Testis (tissue), 3 donors: ENCODE results near the gene SLC34A3. TPM values are rescaled to one million over a fixed set of nuclear protein-coding genes. Genes with fewer than 3 reads are reported as not detected.

Experiments used
- DNase-seq: peaks from one replicate; pipeline ENCODE4 v3.0.0-alpha.2; 2019
- H3K27ac ChIP-seq, 2 donors: fragments of 200-600 bp; sonication (generic); one replicate each; pipeline ENCODE4 v1.5.1; 2019
- H3K27me3 ChIP-seq: fragments of 200-600 bp; sonication (generic); one replicate; pipeline ENCODE4 v1.5.1; 2019
- H3K36me3 ChIP-seq: fragments of 200-600 bp; sonication (generic); one replicate; pipeline ENCODE4 v1.5.1; 2017; ENCODE audit warnings: low read depth; ENCODE audit errors: missing control alignments
- H3K4me1 ChIP-seq: fragments of 200-600 bp; sonication (generic); one replicate; pipeline ENCODE4 v1.5.1; 2019
- H3K4me3 ChIP-seq, 2 donors: fragments of 200-600 bp; sonication (generic); one replicate each; pipeline ENCODE4 v1.5.1; 2017 to 2019
- H3K9me3 ChIP-seq: fragments of 200-600 bp; sonication (generic); one replicate; pipeline ENCODE4 v1.5.1; 2017
- CTCF ChIP-seq, 3 experiments: fragments of 450-650 bp in 2 of 3; fragments of 200-600 bp in 1 of 3; sonication (generic) in 1 of 3; IDR thresholded peaks; one replicate each; pipeline ENCODE4 v1.5.1; 2016 to 2019; ENCODE audit warnings: antibody characterized with exemption in 3 of 3, mild to moderate bottlenecking in 2 of 3, moderate library complexity in 1 of 3
- POLR2A ChIP-seq: fragments of 450-650 bp; IDR thresholded peaks from one replicate; pipeline ENCODE4 v1.6.1; 2017; ENCODE audit warnings: antibody characterized with exemption, mild to moderate bottlenecking, moderate library complexity
- WGBS, 2 donors: methylation state at CpG; one replicate each; pipeline ENCODE4 v1.1.5; 2018; 5-methylcytosine and 5-hydroxymethylcytosine counted together
- intact Hi-C: fragments of 100-400 bp; cut with DNase I; formaldehyde crosslinking; loops from one replicate; pipeline ENCODE4 v1.15.1; 2023; ENCODE audit warnings: low total_unique reads
- polyA plus RNA-seq: library from polyadenylated mRNA; stranded (reverse); fragments of 350-450 nt; fragmentation: Illumina TruSeq; extraction: RNeasy Lipid Tissue Mini Kit (QIAGEN cat#74804); gene quantifications from one replicate; pipeline ENCODE4 v1.2.3, GENCODE V29; 2014; ENCODE audit warnings: low read depth, low replicate concordance; ENCODE audit not compliant: insufficient read depth
- total RNA-seq, 2 donors: library from RNA; depleted of rRNA; stranded (reverse); fragments of >200 nt; gene quantifications; one replicate each; pipeline ENCODE4 v1.2.3, GENCODE V29; 2016

Gene SLC34A3
- total and polyA plus RNA-seq, 3 donors from 2014 or later, result 0.15 to 0.25 (median 0.24) TPM

- intact Hi-C loops, result no loop called here
- TF ChIP-seq CTCF (IDR thresholded peaks at IDR 0.05) (no peak), POLR2A (no peak)
- DNase-seq, result no peak
- no peak overlapping the region for H3K4me3 ChIP-seq
- H3K27me3 ChIP-seq, result no peaks in the 10 kb centered on the region
- WGBS, 2 donors, result 89 to 95% methylated on average over 5 to 6 of the region's 6 CpGs
- H3K36me3 ChIP-seq, result no peaks in the 10 kb centered on the region
- no peak overlapping the region for H3K27ac ChIP-seq
- H3K4me1 ChIP-seq, result peaks cover 10% of the 10 kb centered on the region
- H3K9me3 ChIP-seq, result no peaks in the 10 kb centered on the region
Measured at GRCh38 chr9:137267933-137268355, 37.2 kb downstream of the SLC34A3 start.

DNA sequence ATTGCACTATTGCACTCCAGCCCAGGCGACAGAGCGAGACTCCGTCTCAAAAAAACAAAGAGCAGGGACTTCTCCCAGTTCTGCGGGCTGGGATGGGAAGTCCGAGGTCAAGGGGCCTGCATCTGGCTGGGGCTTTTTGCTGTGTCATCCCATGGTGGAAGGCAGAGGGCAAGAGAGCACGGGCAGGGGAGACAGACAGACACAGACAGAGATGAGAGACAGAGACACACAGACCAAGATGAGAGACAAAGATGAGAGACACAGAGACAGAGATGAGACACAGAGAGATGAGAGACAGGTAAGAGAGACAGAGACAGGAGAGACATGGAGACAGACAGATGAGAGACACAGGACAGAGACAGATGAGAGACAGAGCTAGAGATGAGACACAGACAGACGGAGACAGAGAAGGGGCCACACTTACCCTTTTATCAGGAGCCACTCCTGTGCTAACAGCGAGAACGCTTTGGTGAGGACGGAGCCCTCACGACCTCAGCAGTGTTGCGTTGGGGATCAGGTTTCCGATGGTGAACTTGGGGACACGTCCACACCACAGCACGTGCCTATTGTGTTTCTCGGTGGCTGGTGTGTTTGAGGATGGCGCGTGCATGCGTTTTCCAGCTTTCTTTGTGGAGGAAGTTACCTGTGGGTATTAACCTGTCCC lies 38.0 kb downstream of the SLC34A3 start:
- no peaks in the 10 kb centered on the region for H3K9me3 ChIP-seq
- H3K4me1 ChIP-seq, result peaks cover 10% of the 10 kb centered on the region
- no peaks in the 10 kb centered on the region for H3K27me3 ChIP-seq
- DNase-seq, result no peak
- TF ChIP-seq POLR2A (no peak), CTCF (IDR thresholded peaks at IDR 0.05) (no peak)
- no peak overlapping the region for H3K27ac ChIP-seq
- WGBS, 2 donors, result 69 to 73% methylated on average over 19 of the region's 19 CpGs
- intact Hi-C loops, result no loop called here
- H3K36me3 ChIP-seq, result no peaks in the 10 kb centered on the region
- H3K4me3 ChIP-seq, result no peak overlapping the region

DNA sequence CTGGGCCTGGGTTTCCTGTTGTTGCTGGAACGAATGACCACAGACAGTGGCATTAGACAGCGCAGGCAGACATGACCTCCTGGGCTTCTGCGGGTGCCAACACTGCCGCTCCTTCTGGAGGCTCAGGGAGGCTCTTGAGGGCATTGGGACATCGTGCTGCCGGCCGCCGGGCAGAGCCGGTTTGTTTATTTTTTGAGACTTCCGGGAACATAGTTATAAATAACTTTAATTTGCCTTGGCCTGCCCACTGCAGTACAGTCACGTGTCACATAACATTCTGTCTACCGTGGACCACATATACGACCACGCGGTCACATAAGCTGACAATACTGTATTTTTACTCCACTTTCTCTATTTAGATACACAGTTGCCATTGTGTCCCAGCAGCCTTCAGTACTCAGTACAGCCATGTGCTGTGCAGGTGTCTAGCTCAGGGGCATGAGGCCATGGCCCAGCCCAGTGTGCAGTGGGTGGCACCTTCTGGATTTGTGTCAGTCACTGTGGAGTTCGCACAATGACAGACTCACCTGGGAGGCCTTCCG lies 38.6 kb downstream of the SLC34A3 start:
- H3K27ac ChIP-seq, result no peak overlapping the region
- TF ChIP-seq CTCF (IDR thresholded peaks at IDR 0.05) (no peak), POLR2A (no peak)
- intact Hi-C loops, result no loop called here
- H3K4me3 ChIP-seq, result no peak overlapping the region
- no peak for DNase-seq
- no peaks in the 10 kb centered on the region for H3K36me3 ChIP-seq
- no peaks in the 10 kb centered on the region for H3K27me3 ChIP-seq
- H3K4me1 ChIP-seq, result peaks cover 10% of the 10 kb centered on the region
- no peaks in the 10 kb centered on the region for H3K9me3 ChIP-seq
- WGBS, 2 donors, result 41 to 62% methylated on average over 17 of the region's 17 CpGs

DNA sequence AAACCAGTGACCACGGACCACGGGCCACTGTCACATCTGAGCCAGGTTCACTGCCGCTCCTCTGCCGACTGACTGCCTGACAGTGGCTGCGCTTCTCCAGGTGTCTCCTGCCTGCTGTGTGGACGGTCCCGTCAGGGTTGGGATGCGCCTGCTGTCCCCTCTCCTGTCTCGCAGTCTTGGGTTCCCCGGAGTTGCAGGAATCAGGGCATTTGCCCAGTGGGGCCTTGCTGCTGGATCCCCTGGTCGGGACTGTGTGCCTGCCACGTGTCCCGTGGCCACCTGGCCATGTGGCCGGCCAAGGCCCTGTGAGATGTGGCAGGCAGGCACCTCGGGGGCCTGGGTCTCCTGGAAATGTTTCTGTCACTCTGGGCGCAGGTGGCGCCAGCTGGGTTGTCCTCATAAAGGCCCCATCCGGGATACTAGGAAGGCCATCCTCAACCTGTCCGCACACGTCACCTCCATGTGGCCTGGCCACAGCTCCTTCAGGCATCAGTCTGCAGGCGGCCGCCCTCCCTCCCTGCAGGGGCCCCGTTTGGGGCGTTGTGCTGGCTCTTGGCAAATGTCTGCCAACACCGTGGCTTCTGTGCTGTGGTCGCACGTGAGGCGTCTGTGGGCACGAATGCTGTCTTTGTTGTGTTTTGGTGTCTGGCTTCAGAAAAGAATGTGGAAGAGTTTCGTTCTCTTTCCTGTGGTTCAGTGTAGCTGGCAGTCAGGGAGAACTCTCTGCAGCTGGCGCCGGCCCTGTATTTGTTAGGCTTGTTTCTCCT lies 40.4 kb downstream of the SLC34A3 start:
- Histone ChIP-seq H3K36me3 (no peaks in the 10 kb centered on the region), H3K4me3 (no peak overlapping the region), H3K9me3 (no peaks in the 10 kb centered on the region), H3K27me3 (no peaks in the 10 kb centered on the region), H3K4me1 (peaks cover 11% of the 10 kb centered on the region), H3K27ac (no peak overlapping the region)
- TF ChIP-seq CTCF (IDR thresholded peaks at IDR 0.05), result no peak
- no peak for TF ChIP-seq POLR2A
- intact Hi-C loops, result no loop called here
- DNase-seq, result no peak
- 90 to 91% methylated on average over 29 to 32 of the region's 32 CpGs for WGBS, 2 donors
